Mesendoderm (in vitro differentiated cells): ENCODE measurements around the gene AMFR.
"Not testable (repeated sequence)": the region's sequence is repeated elsewhere in the genome, so short reads cannot be mapped to it uniquely, and the experiment has no call there.

ENCODE experiments used
- DNase-seq: peaks from one replicate; pipeline ENCODE4 v3.0.0; 2013
- H2AK5ac ChIP-seq: 2 replicates; pipeline ENCODE4 v1.6.1; 2013; ENCODE audit warnings: low read length, inconsistent platforms
- H2BK120ac ChIP-seq: 2 replicates; pipeline ENCODE4 v1.6.1; 2013; ENCODE audit warnings: low read depth, mild to moderate bottlenecking, low read length, moderate library complexity, mixed read lengths
- H2BK15ac ChIP-seq: replicated peaks from 2 replicates; pipeline ENCODE4 v1.6.1; 2013; ENCODE audit warnings: low read depth, mild to moderate bottlenecking, moderate library complexity
- H2BK5ac ChIP-seq: 2 replicates; pipeline ENCODE4 v1.6.1; 2013; ENCODE audit warnings: low read length, inconsistent platforms
- H3K18ac ChIP-seq: 2 replicates; pipeline ENCODE4 v1.6.1; 2013; ENCODE audit warnings: mild to moderate bottlenecking, low read length, mixed read lengths
- H3K23ac ChIP-seq: one replicate; pipeline ENCODE4 v1.6.1; 2013; ENCODE audit warnings: low read length
- H3K27ac ChIP-seq: 2 replicates; pipeline ENCODE4 v1.5.1; 2013; ENCODE audit warnings: low read depth, mild to moderate bottlenecking, inconsistent platforms, low read length, moderate library complexity
- H3K27me3 ChIP-seq: 2 replicates; pipeline ENCODE4 v1.6.1; 2013; ENCODE audit warnings: low read length, control low read depth, mild to moderate bottlenecking, inconsistent platforms; ENCODE audit not compliant: insufficient read depth, poor library complexity
- H3K36me3 ChIP-seq: 2 replicates; pipeline ENCODE4 v1.6.1; 2013; ENCODE audit warnings: low read length, inconsistent platforms; ENCODE audit not compliant: control insufficient read depth, insufficient read depth
- H3K4ac ChIP-seq: one replicate; pipeline ENCODE4 v1.6.1; 2013; ENCODE audit warnings: low read depth, mild to moderate bottlenecking, low read length, moderate library complexity
- H3K4me1 ChIP-seq: 2 replicates; pipeline ENCODE4 v1.6.1; 2013; ENCODE audit warnings: low read depth, low read length, inconsistent platforms; ENCODE audit not compliant: control insufficient read depth
- H3K4me2 ChIP-seq: 2 replicates; pipeline ENCODE4 v1.6.1; 2013; ENCODE audit warnings: low read length
- H3K4me3 ChIP-seq: 2 replicates; pipeline ENCODE4 v1.5.1; 2013; ENCODE audit warnings: mild to moderate bottlenecking, low read length
- H3K56ac ChIP-seq: one replicate; pipeline ENCODE4 v1.6.1; 2013; ENCODE audit warnings: low read length
- H3K79me1 ChIP-seq: 2 replicates; pipeline ENCODE4 v1.6.1; 2013; ENCODE audit warnings: low read length, inconsistent platforms
- H3K79me2 ChIP-seq: 2 replicates; pipeline ENCODE4 v1.6.1; 2013; ENCODE audit warnings: mild to moderate bottlenecking, low read length; ENCODE audit not compliant: control insufficient read depth, insufficient read depth
- H3K9ac ChIP-seq: 2 replicates; pipeline ENCODE4 v1.6.1; 2013; ENCODE audit warnings: low read length, inconsistent platforms
- H4K5ac ChIP-seq: one replicate; pipeline ENCODE4 v1.6.1; 2013; ENCODE audit warnings: low read length
- H4K8ac ChIP-seq: one replicate; pipeline ENCODE4 v1.6.1; 2013; ENCODE audit warnings: low read depth, mild to moderate bottlenecking, control low read depth, low read length, moderate library complexity
- WGBS: extraction: QIAGEN DNeasy Blood & Tissue Kit; methylation state at CpG from one replicate; pipeline ENCODE4 v1.1.7; 2013; ENCODE audit warnings: low lambda C conversion rate, missing lambda C conversion rate; ENCODE audit not compliant: insufficient coverage; ENCODE audit errors: extremely low coverage; 5-methylcytosine and 5-hydroxymethylcytosine counted together

The AMFR gene

DNA sequence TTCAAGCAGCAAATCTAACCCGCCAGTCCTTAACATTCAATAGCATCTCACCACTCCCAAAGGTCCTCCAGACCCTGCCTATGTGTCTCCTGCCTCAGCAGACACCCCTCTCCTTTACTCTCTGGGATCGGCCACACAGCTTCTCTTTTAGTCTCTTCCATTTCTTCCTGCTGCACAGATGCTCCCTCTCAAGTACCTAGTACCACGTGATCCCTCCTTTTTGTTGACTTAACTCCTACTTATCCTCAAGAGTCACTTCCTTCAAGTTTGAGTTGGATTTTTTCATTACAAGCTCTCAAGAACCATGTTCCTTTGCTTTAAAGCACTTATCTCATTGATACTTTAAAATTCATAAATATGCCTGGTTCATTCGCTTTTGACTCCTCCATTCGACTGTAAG is 24.9 kb downstream of the AMFR start:
- Histone ChIP-seq H2BK15ac (no peak overlapping the region), H2BK5ac (no peak overlapping the region), H3K18ac (no peak overlapping the region), H4K5ac (no peak overlapping the region), H3K4me3 (no peak overlapping the region), H3K23ac (no peak overlapping the region), H4K8ac (no peak overlapping the region), H2BK120ac (no peak overlapping the region), H3K79me1 (no peaks in the 10 kb centered on the region), H3K4me1 (no peaks in the 10 kb centered on the region), H3K36me3 (peaks cover 4% of the 10 kb centered on the region), H3K4ac (no peak overlapping the region), H2AK5ac (no peak overlapping the region), H3K9ac (no peak overlapping the region), H3K56ac (no peak overlapping the region), H3K79me2 (no peaks in the 10 kb centered on the region), H3K27me3 (no peaks in the 10 kb centered on the region), H3K4me2 (no peak overlapping the region), H3K27ac (no peak overlapping the region)
- no CpG with 5 or more reads among the region's 5 CpGs for WGBS
- no peak for DNase-seq

DNA sequence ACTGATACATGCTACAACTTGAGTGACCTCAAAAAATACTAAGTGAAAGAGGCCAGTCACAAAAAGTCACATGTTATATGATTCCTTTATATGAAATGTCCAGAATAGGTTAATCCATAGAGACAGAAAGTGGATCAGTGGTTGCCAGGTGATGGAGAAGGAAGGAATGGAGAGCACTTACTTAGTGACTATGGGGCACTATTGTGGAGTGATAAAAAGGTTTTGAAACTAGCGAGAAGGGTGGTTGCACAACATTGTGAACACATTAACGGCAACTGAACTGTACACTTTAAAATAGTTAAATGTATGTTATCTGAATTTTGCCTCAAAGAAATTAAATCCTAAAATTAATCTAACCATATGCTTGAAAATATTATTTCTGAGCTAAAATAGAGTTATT is 25.9 kb downstream of the AMFR start:
- no peaks in the 10 kb centered on the region for H3K27me3 ChIP-seq
- H3K36me3 ChIP-seq: peaks cover 4% of the 10 kb centered on the region
- no peak overlapping the region for H2BK120ac ChIP-seq
- H2BK15ac ChIP-seq: no peak overlapping the region
- no peak overlapping the region for H3K4ac ChIP-seq
- no peaks in the 10 kb centered on the region for H3K79me1 ChIP-seq
- no peak overlapping the region for H2AK5ac ChIP-seq
- no peak overlapping the region for H4K8ac ChIP-seq
- H3K27ac ChIP-seq: no peak overlapping the region
- no peak overlapping the region for H3K4me3 ChIP-seq
- no peak for DNase-seq
- H3K4me2 ChIP-seq: no peak overlapping the region
- H3K79me2 ChIP-seq: no peaks in the 10 kb centered on the region
- no peak overlapping the region for H2BK5ac ChIP-seq
- no peaks in the 10 kb centered on the region for H3K4me1 ChIP-seq
- H3K9ac ChIP-seq: no peak overlapping the region
- H4K5ac ChIP-seq: no peak overlapping the region
- no peak overlapping the region for H3K18ac ChIP-seq
- H3K23ac ChIP-seq: no peak overlapping the region
- H3K56ac ChIP-seq: no peak overlapping the region
- WGBS: no CpG with 5 or more reads among the region's 2 CpGs

DNA sequence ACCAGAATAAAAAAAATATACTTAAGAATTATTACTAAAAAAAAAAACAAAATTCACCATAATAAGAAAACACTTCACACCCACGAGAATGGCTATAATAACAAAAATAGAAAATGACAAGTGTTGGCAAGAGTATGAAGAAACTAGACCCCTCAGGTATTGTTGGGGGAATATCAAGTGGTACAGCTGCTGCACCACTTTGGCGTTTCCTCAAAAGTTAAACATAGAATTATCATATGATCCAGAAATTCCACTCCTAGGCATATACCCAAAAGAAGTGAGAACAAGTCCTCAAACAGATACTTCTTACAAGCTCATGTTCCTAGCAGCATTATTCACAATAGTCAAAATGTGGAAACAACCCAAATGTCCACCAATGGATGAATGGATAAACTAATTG is 26.3 kb downstream of the AMFR start:
- H4K8ac ChIP-seq: no peak overlapping the region
- no peak for DNase-seq
- H3K9ac ChIP-seq: no peak overlapping the region
- no peak overlapping the region for H4K5ac ChIP-seq
- no peak overlapping the region for H3K56ac ChIP-seq
- H2AK5ac ChIP-seq: no peak overlapping the region
- no peak overlapping the region for H2BK15ac ChIP-seq
- H3K79me1 ChIP-seq: no peaks in the 10 kb centered on the region
- no peaks in the 10 kb centered on the region for H3K79me2 ChIP-seq
- no peak overlapping the region for H3K4ac ChIP-seq
- WGBS: no CpG with 5 or more reads among the region's 2 CpGs
- H3K27me3 ChIP-seq: no peaks in the 10 kb centered on the region
- H2BK5ac ChIP-seq: no peak overlapping the region
- H3K27ac ChIP-seq: no peak overlapping the region
- H3K23ac ChIP-seq: no peak overlapping the region
- no peaks in the 10 kb centered on the region for H3K4me1 ChIP-seq
- H3K36me3 ChIP-seq: peaks cover 4% of the 10 kb centered on the region
- no peak overlapping the region for H2BK120ac ChIP-seq
- H3K4me2 ChIP-seq: no peak overlapping the region
- no peak overlapping the region for H3K18ac ChIP-seq
- no peak overlapping the region for H3K4me3 ChIP-seq

GRCh38 chr16:56396724-56397123 is 28.6 kb downstream of the AMFR start:
- H3K4me3 ChIP-seq, H3K4ac ChIP-seq, H3K36me3 ChIP-seq, H3K79me1 ChIP-seq, H2BK5ac ChIP-seq, DNase-seq, H4K5ac ChIP-seq, H2AK5ac ChIP-seq, H3K18ac ChIP-seq, H3K27me3 ChIP-seq, H2BK120ac ChIP-seq, H3K4me1 ChIP-seq, H3K23ac ChIP-seq, H3K4me2 ChIP-seq, H3K79me2 ChIP-seq, H2BK15ac ChIP-seq, H3K9ac ChIP-seq, H3K56ac ChIP-seq, H4K8ac ChIP-seq, H3K27ac ChIP-seq: not testable (repeated sequence)
- no CpG with 5 or more reads among the region's 3 CpGs for WGBS

DNA sequence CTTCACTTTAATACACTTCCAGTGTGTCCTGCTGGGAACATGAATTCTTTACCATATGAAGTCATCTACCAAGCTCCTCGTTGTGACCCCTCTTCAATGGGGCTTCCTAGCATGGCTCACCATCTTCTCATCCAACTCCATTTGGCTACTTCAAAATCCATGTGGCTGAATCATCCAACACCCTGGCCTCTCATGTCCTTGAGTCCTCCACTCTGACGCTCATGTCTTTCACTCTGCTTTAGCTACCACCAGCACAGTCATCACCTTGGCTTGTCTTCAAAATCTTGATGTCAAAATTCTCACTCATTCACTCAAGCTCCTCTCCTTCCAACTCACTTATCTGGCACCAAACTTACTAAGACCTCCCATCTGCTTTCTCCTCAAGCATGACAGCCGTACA is 35.8 kb downstream of the AMFR start:
- H3K79me2 ChIP-seq: no peaks in the 10 kb centered on the region
- no peak overlapping the region for H4K8ac ChIP-seq
- H3K4me2 ChIP-seq: no peak overlapping the region
- H3K4me3 ChIP-seq: no peak overlapping the region
- no peak overlapping the region for H2BK5ac ChIP-seq
- H2BK15ac ChIP-seq: no peak overlapping the region
- no peak for DNase-seq
- no peak overlapping the region for H3K56ac ChIP-seq
- no peak overlapping the region for H3K4ac ChIP-seq
- no peaks in the 10 kb centered on the region for H3K79me1 ChIP-seq
- H2AK5ac ChIP-seq: no peak overlapping the region
- no peak overlapping the region for H3K27ac ChIP-seq
- H3K4me1 ChIP-seq: no peaks in the 10 kb centered on the region
- no peak overlapping the region for H4K5ac ChIP-seq
- no peak overlapping the region for H3K18ac ChIP-seq
- WGBS: no CpG with 5 or more reads among the region's 3 CpGs
- no peaks in the 10 kb centered on the region for H3K36me3 ChIP-seq
- no peak overlapping the region for H3K23ac ChIP-seq
- H3K27me3 ChIP-seq: no peaks in the 10 kb centered on the region
- no peak overlapping the region for H2BK120ac ChIP-seq
- no peak overlapping the region for H3K9ac ChIP-seq

- no peak overlapping the region for H3K27ac ChIP-seq
- H2BK15ac ChIP-seq: no peak overlapping the region
- no peak overlapping the region for H2BK120ac ChIP-seq
- H4K8ac ChIP-seq: no peak overlapping the region
- no peaks in the 10 kb centered on the region for H3K79me1 ChIP-seq
- no peaks in the 10 kb centered on the region for H3K79me2 ChIP-seq
- H3K27me3 ChIP-seq: no peaks in the 10 kb centered on the region
- no peak overlapping the region for H3K4ac ChIP-seq
- H2AK5ac ChIP-seq: no peak overlapping the region
- DNase-seq: no peak
- H3K18ac ChIP-seq: no peak overlapping the region
- H3K4me2 ChIP-seq: no peak overlapping the region
- H4K5ac ChIP-seq: no peak overlapping the region
- no peak overlapping the region for H3K9ac ChIP-seq
- no peaks in the 10 kb centered on the region for H3K4me1 ChIP-seq
- H3K36me3 ChIP-seq: no peaks in the 10 kb centered on the region
- no peak overlapping the region for H3K56ac ChIP-seq
- no peak overlapping the region for H3K4me3 ChIP-seq
- H2BK5ac ChIP-seq: no peak overlapping the region
- H3K23ac ChIP-seq: no peak overlapping the region
Observed at GRCh38 chr16:56388209-56388608, 37.1 kb downstream of the AMFR start.
